GM18511 (cell line): Measurements from ENCODE around the gene AIPL1.

ENCODE experiments used
- ATAC-seq: cut with Tn5 transposase; IDR thresholded peaks from one replicate; pipeline ENCODE4 v1.9.1; 2021; ENCODE audit warnings: mild to moderate bottlenecking, moderate library complexity; ENCODE audit not compliant: unreplicated experiment

AIPL1 gene

GRCh38 chr17:6450926-6451832 is 16.3 kb upstream of the AIPL1 start:
- ATAC-seq: no peak

- ATAC-seq: no peak
Measured at GRCh38 chr17:6449307-6449706, 14.4 kb upstream of the AIPL1 start.

GRCh38 chr17:6448473-6448872 is 13.6 kb upstream of the AIPL1 start:
- no peak for ATAC-seq

GRCh38 chr17:6446516-6447100 is 11.7 kb upstream of the AIPL1 start:
- no peak for ATAC-seq

- ATAC-seq: no peak
Measured at GRCh38 chr17:6444571-6445335, 9.8 kb upstream of the AIPL1 start.

- peak; percentile 91 for ATAC-seq
Measured at GRCh38 chr17:6443692-6444570, 9.0 kb upstream of the AIPL1 start, which contains the start of gene PIMREG. TSS of gene PIMREG (plus strand) at chr17:6444455. CDS start at chr17:6445111, 656 bp downstream.

- no peak for ATAC-seq
Measured at GRCh38 chr17:6442775-6443174, 7.9 kb upstream of the AIPL1 start.

GRCh38 chr17:6439951-6440350 is 5.0 kb upstream of the AIPL1 start:
- no peak for ATAC-seq

- no peak for ATAC-seq
Measured at GRCh38 chr17:6437956-6438355, 3.0 kb upstream of the AIPL1 start.

GRCh38 chr17:6437466-6437865 is 2.5 kb upstream of the AIPL1 start:
- no peak for ATAC-seq

- ATAC-seq: no peak
Measured at GRCh38 chr17:6435968-6436367, 1.0 kb upstream of the AIPL1 start.

GRCh38 chr17:6430769-6431168 is 4.2 kb downstream of the AIPL1 start:
- no peak for ATAC-seq

GRCh38 chr17:6429266-6429665 is 5.7 kb downstream of the AIPL1 start:
- ATAC-seq: no peak

GRCh38 chr17:6428207-6428965 is 6.5 kb downstream of the AIPL1 start:
- no peak for ATAC-seq

GRCh38 chr17:6427279-6427781 is 7.6 kb downstream of the AIPL1 start:
- ATAC-seq: no peak

GRCh38 chr17:6426356-6427101 is 8.4 kb downstream of the AIPL1 start:
- no peak for ATAC-seq

- ATAC-seq: no peak
Measured at GRCh38 chr17:6425407-6425806, 9.5 kb downstream of the AIPL1 start.

GRCh38 chr17:6423931-6424330 is 11.0 kb downstream of the AIPL1 start:
- no peak for ATAC-seq

GRCh38 chr17:6422654-6423241 is 12.2 kb downstream of the AIPL1 start:
- ATAC-seq: no peak
